ENCODE results near the gene MFSD12.

Gene MFSD12

GRCh38 chr19:3505598-3506383 lies 51.6 kb downstream of the MFSD12 start, which contains the start of gene FZR1:
Gene FZR1 (plus strand): TSS chr19:3506311. CDS start chr19:3522990, 16,679 bp downstream.
- peak; percentile 97 for DNase-seq

GRCh38 chr19:3504735-3505134 lies 52.7 kb downstream of the MFSD12 start:
- peak; percentile 44 for DNase-seq

GRCh38 chr19:3503036-3503572 lies 54.3 kb downstream of the MFSD12 start:
- DNase-seq: no peak

- DNase-seq: no peak
These were observed 55.6 kb downstream of the MFSD12 start for GRCh38 chr19:3501780-3502179.

- DNase-seq: peak; percentile 90
These were observed 56.8 kb downstream of the MFSD12 start, which contains the start of gene DOHH for GRCh38 chr19:3500429-3501101. Gene DOHH (minus strand): TSS chr19:3500674. CDS start chr19:3496814, 3,860 bp downstream.

- peak; percentile 25 for DNase-seq
These were observed 57.5 kb downstream of the MFSD12 start for GRCh38 chr19:3499738-3500428.

- DNase-seq: no peak
These were observed 59.4 kb downstream of the MFSD12 start for GRCh38 chr19:3497757-3498520.

- no peak for DNase-seq
These were observed 60.8 kb downstream of the MFSD12 start for GRCh38 chr19:3496392-3497273.

GRCh38 chr19:3494559-3494958 lies 62.8 kb downstream of the MFSD12 start:
- no peak for DNase-seq
